ENCODE results near the gene PERP. TPM values are rescaled to one million over a fixed set of nuclear protein-coding genes. Genes with fewer than 3 reads are reported as not detected.
"Not testable (repeated sequence)": the region's sequence is repeated elsewhere in the genome, so short reads cannot be mapped to it uniquely, and the experiment has no call there.

The PERP gene
- polyA plus RNA-seq, 4 donors, result 2.9 to 27.0 (median 23.2) TPM

- no peak for DNase-seq (ENCODE audit: low read depth in 4 of 4, low spot score in 3 of 4)
These were observed 1.1 kb downstream of the PERP start for GRCh38 chr6:138105880-138106664.

- no peak for DNase-seq (ENCODE audit: low read depth in 4 of 4, low spot score in 3 of 4)
These were observed 1.8 kb downstream of the PERP start for GRCh38 chr6:138105446-138105845.

GRCh38 chr6:138104618-138105213 lies 2.5 kb downstream of the PERP start:
- DNase-seq (ENCODE audit: low read depth in 4 of 4, low spot score in 3 of 4), result no peak

- DNase-seq (ENCODE audit: low read depth in 4 of 4, low spot score in 3 of 4), result no peak
These were observed 3.3 kb downstream of the PERP start for GRCh38 chr6:138103871-138104270.

GRCh38 chr6:138101946-138102731 lies 5.1 kb downstream of the PERP start:
- no peak for DNase-seq (ENCODE audit: low read depth in 4 of 4, low spot score in 3 of 4)

GRCh38 chr6:138099832-138100231 lies 7.4 kb downstream of the PERP start:
- no peak for DNase-seq (ENCODE audit: low read depth in 4 of 4, low spot score in 3 of 4)

GRCh38 chr6:138098306-138098705 lies 8.9 kb downstream of the PERP start:
- no peak for DNase-seq (ENCODE audit: low read depth in 4 of 4, low spot score in 3 of 4)

- DNase-seq (ENCODE audit: low read depth in 4 of 4, low spot score in 3 of 4), result no peak
These were observed 13.0 kb downstream of the PERP start for GRCh38 chr6:138094260-138094659.

GRCh38 chr6:138093632-138094031 lies 13.6 kb downstream of the PERP start:
- DNase-seq (ENCODE audit: low read depth in 4 of 4, low spot score in 3 of 4), result no peak

GRCh38 chr6:138092686-138093085 lies 14.5 kb downstream of the PERP start:
- DNase-seq (ENCODE audit: low read depth in 4 of 4, low spot score in 3 of 4), result no peak

GRCh38 chr6:138089325-138089724 lies 17.9 kb downstream of the PERP start:
- no peak for DNase-seq (ENCODE audit: low read depth in 4 of 4, low spot score in 3 of 4)

- DNase-seq (ENCODE audit: low read depth in 4 of 4, low spot score in 3 of 4), result no peak
These were observed 18.9 kb downstream of the PERP start for GRCh38 chr6:138088326-138088762.

- no peak for DNase-seq (ENCODE audit: low read depth in 4 of 4, low spot score in 3 of 4)
These were observed 19.5 kb downstream of the PERP start for GRCh38 chr6:138087593-138088325.

GRCh38 chr6:138086573-138087196 lies 20.5 kb downstream of the PERP start:
- no peak for DNase-seq (ENCODE audit: low read depth in 4 of 4, low spot score in 3 of 4)

GRCh38 chr6:138085839-138086222 lies 21.4 kb downstream of the PERP start:
- DNase-seq (ENCODE audit: low read depth in 4 of 4, low spot score in 3 of 4), result no peak

- no peak for DNase-seq (ENCODE audit: low read depth in 4 of 4, low spot score in 3 of 4)
These were observed 22.0 kb downstream of the PERP start for GRCh38 chr6:138084904-138085838.

- no peak for DNase-seq (ENCODE audit: low read depth in 4 of 4, low spot score in 3 of 4)
These were observed 25.0 kb downstream of the PERP start for GRCh38 chr6:138082232-138082631.

GRCh38 chr6:138079556-138079955 lies 27.7 kb downstream of the PERP start:
- not testable (repeated sequence) for DNase-seq (ENCODE audit: low read depth in 4 of 4, low spot score in 3 of 4)

GRCh38 chr6:138078491-138078890 lies 28.7 kb downstream of the PERP start:
- no peak for DNase-seq (ENCODE audit: low read depth in 4 of 4, low spot score in 3 of 4)

Measured in left renal pelvis (tissue), 4 donors.